ENCODE data around the gene TPCN1.

TPCN1 gene

GRCh38 chr12:113221181-113221996 lies at the start of gene TPCN1:
Gene TPCN1 (plus strand): TSS chr12:113221464. CDS start chr12:113226853, 5,389 bp downstream.
- Histone ChIP-seq H3K36me3 (ENCODE audit: control insufficient read depth, insufficient read depth, low read length, severe bottlenecking) (no peaks in the 10 kb centered on the region), H3K4me3 (ENCODE audit: low read length) (peak within 1 kb of the TSS; percentile 85), H3K9me3 (ENCODE audit: control insufficient read depth, low read length) (no peaks in the 10 kb centered on the region), H3K27me3 (replicated peaks; ENCODE audit: control insufficient read depth, insufficient read depth, low read length) (no peaks in the 10 kb centered on the region), H3K9ac (ENCODE audit: low read length) (peak within 1 kb of the TSS; percentile 86), H3K4me1 (ENCODE audit: control insufficient read depth, insufficient read depth, low read length) (peaks cover 39% of the 10 kb centered on the region)
- peak; percentile 100 for DNase-seq (ENCODE audit: low read depth)

GRCh38 chr12:113171543-113171942 lies 49.7 kb upstream of the TPCN1 start:
- H3K9me3 ChIP-seq (ENCODE audit: control insufficient read depth, low read length) = no peaks in the 10 kb centered on the region
- no peak overlapping the region for H3K9ac ChIP-seq (ENCODE audit: low read length)
- H3K36me3 ChIP-seq (ENCODE audit: control insufficient read depth, insufficient read depth, low read length, severe bottlenecking) = peaks cover 85% of the 10 kb centered on the region
- peaks cover 3% of the 10 kb centered on the region for H3K4me1 ChIP-seq (ENCODE audit: control insufficient read depth, insufficient read depth, low read length)
- no peak for DNase-seq (ENCODE audit: low read depth)
- no peaks in the 10 kb centered on the region for H3K27me3 ChIP-seq (replicated peaks; ENCODE audit: control insufficient read depth, insufficient read depth, low read length)
- no peak overlapping the region for H3K4me3 ChIP-seq (ENCODE audit: low read length)

GRCh38 chr12:113172185-113172584 lies 49.1 kb upstream of the TPCN1 start:
- H3K36me3 ChIP-seq (ENCODE audit: control insufficient read depth, insufficient read depth, low read length, severe bottlenecking) = peaks cover 89% of the 10 kb centered on the region
- H3K4me1 ChIP-seq (ENCODE audit: control insufficient read depth, insufficient read depth, low read length) = peaks cover 3% of the 10 kb centered on the region
- no peaks in the 10 kb centered on the region for H3K27me3 ChIP-seq (replicated peaks; ENCODE audit: control insufficient read depth, insufficient read depth, low read length)

GRCh38 chr12:113173081-113173698 lies 48.1 kb upstream of the TPCN1 start:
- H3K27me3 ChIP-seq (replicated peaks; ENCODE audit: control insufficient read depth, insufficient read depth, low read length) = no peaks in the 10 kb centered on the region
- H3K36me3 ChIP-seq (ENCODE audit: control insufficient read depth, insufficient read depth, low read length, severe bottlenecking) = peaks cover 89% of the 10 kb centered on the region
- peaks cover 3% of the 10 kb centered on the region for H3K4me1 ChIP-seq (ENCODE audit: control insufficient read depth, insufficient read depth, low read length)
- DNase-seq (ENCODE audit: low read depth) = no peak
- H3K4me3 ChIP-seq (ENCODE audit: low read length) = no peak overlapping the region
- no peak overlapping the region for H3K9ac ChIP-seq (ENCODE audit: low read length)
- peaks cover 8% of the 10 kb centered on the region for H3K9me3 ChIP-seq (ENCODE audit: control insufficient read depth, low read length)

More at GRCh38 chr12:113172185-113172584, 49.1 kb upstream of the TPCN1 start:
- H3K9me3 ChIP-seq (ENCODE audit: control insufficient read depth, low read length) = peaks cover 5% of the 10 kb centered on the region
- no peak overlapping the region for H3K9ac ChIP-seq (ENCODE audit: low read length)
- no peak overlapping the region for H3K4me3 ChIP-seq (ENCODE audit: low read length)
- DNase-seq (ENCODE audit: low read depth) = no peak

- Histone ChIP-seq H3K9me3 (ENCODE audit: control insufficient read depth, low read length) (peaks cover 8% of the 10 kb centered on the region), H3K36me3 (ENCODE audit: control insufficient read depth, insufficient read depth, low read length, severe bottlenecking) (peaks cover 89% of the 10 kb centered on the region), H3K27me3 (replicated peaks; ENCODE audit: control insufficient read depth, insufficient read depth, low read length) (no peaks in the 10 kb centered on the region), H3K4me1 (ENCODE audit: control insufficient read depth, insufficient read depth, low read length) (peaks cover 3% of the 10 kb centered on the region), H3K9ac (ENCODE audit: low read length) (no peak overlapping the region), H3K4me3 (ENCODE audit: low read length) (no peak overlapping the region)
- peak; percentile 89 for DNase-seq (ENCODE audit: low read depth)
Observed at GRCh38 chr12:113174461-113175384, 46.5 kb upstream of the TPCN1 start.

- DNase-seq (ENCODE audit: low read depth) = no peak
- Histone ChIP-seq H3K36me3 (ENCODE audit: control insufficient read depth, insufficient read depth, low read length, severe bottlenecking) (peaks cover 55% of the 10 kb centered on the region), H3K4me1 (ENCODE audit: control insufficient read depth, insufficient read depth, low read length) (peaks cover 5% of the 10 kb centered on the region), H3K4me3 (ENCODE audit: low read length) (no peak overlapping the region), H3K9ac (ENCODE audit: low read length) (no peak overlapping the region), H3K9me3 (ENCODE audit: control insufficient read depth, low read length) (peaks cover 8% of the 10 kb centered on the region), H3K27me3 (replicated peaks; ENCODE audit: control insufficient read depth, insufficient read depth, low read length) (no peaks in the 10 kb centered on the region)
Observed at GRCh38 chr12:113179023-113179422, 42.2 kb upstream of the TPCN1 start.

- peaks cover 8% of the 10 kb centered on the region for H3K9me3 ChIP-seq (ENCODE audit: control insufficient read depth, low read length)
- peaks cover 48% of the 10 kb centered on the region for H3K36me3 ChIP-seq (ENCODE audit: control insufficient read depth, insufficient read depth, low read length, severe bottlenecking)
- peaks cover 6% of the 10 kb centered on the region for H3K4me1 ChIP-seq (ENCODE audit: control insufficient read depth, insufficient read depth, low read length)
- no peak overlapping the region for H3K9ac ChIP-seq (ENCODE audit: low read length)
- no peak for DNase-seq (ENCODE audit: low read depth)
- H3K27me3 ChIP-seq (replicated peaks; ENCODE audit: control insufficient read depth, insufficient read depth, low read length) = no peaks in the 10 kb centered on the region
- no peak overlapping the region for H3K4me3 ChIP-seq (ENCODE audit: low read length)
Observed at GRCh38 chr12:113180333-113180732, 40.9 kb upstream of the TPCN1 start.

GRCh38 chr12:113181975-113182374 lies 39.3 kb upstream of the TPCN1 start:
- Histone ChIP-seq H3K4me3 (ENCODE audit: low read length) (no peak overlapping the region), H3K9ac (ENCODE audit: low read length) (no peak overlapping the region), H3K27me3 (replicated peaks; ENCODE audit: control insufficient read depth, insufficient read depth, low read length) (no peaks in the 10 kb centered on the region), H3K4me1 (ENCODE audit: control insufficient read depth, insufficient read depth, low read length) (peaks cover 16% of the 10 kb centered on the region), H3K9me3 (ENCODE audit: control insufficient read depth, low read length) (peaks cover 6% of the 10 kb centered on the region), H3K36me3 (ENCODE audit: control insufficient read depth, insufficient read depth, low read length, severe bottlenecking) (peaks cover 37% of the 10 kb centered on the region)
- no peak for DNase-seq (ENCODE audit: low read depth)

- DNase-seq (ENCODE audit: low read depth) = no peak
- Histone ChIP-seq H3K4me1 (ENCODE audit: control insufficient read depth, insufficient read depth, low read length) (peaks cover 16% of the 10 kb centered on the region), H3K36me3 (ENCODE audit: control insufficient read depth, insufficient read depth, low read length, severe bottlenecking) (peaks cover 25% of the 10 kb centered on the region)
Observed at GRCh38 chr12:113183030-113183589, 38.2 kb upstream of the TPCN1 start.

GRCh38 chr12:113184098-113184899 lies 37.0 kb upstream of the TPCN1 start:
- DNase-seq (ENCODE audit: low read depth) = no peak
- Histone ChIP-seq H3K4me1 (ENCODE audit: control insufficient read depth, insufficient read depth, low read length) (peaks cover 16% of the 10 kb centered on the region), H3K4me3 (ENCODE audit: low read length) (peak overlapping the region; percentile 96), H3K9me3 (ENCODE audit: control insufficient read depth, low read length) (no peaks in the 10 kb centered on the region), H3K9ac (ENCODE audit: low read length) (peak overlapping the region; percentile 99), H3K27me3 (replicated peaks; ENCODE audit: control insufficient read depth, insufficient read depth, low read length) (no peaks in the 10 kb centered on the region), H3K36me3 (ENCODE audit: control insufficient read depth, insufficient read depth, low read length, severe bottlenecking) (peaks cover 13% of the 10 kb centered on the region)

More at GRCh38 chr12:113183030-113183589, 38.2 kb upstream of the TPCN1 start:
- H3K9ac ChIP-seq (ENCODE audit: low read length) = no peak overlapping the region
- no peaks in the 10 kb centered on the region for H3K9me3 ChIP-seq (ENCODE audit: control insufficient read depth, low read length)
- H3K27me3 ChIP-seq (replicated peaks; ENCODE audit: control insufficient read depth, insufficient read depth, low read length) = no peaks in the 10 kb centered on the region
- no peak overlapping the region for H3K4me3 ChIP-seq (ENCODE audit: low read length)

Data from adipocyte (in vitro differentiated cells).